DOHH2 (cell line): ENCODE measurements around the gene TTLL13.
"Not testable (repeated sequence)": the region's sequence is repeated elsewhere in the genome, so short reads cannot be mapped to it uniquely, and the experiment has no call there.

ENCODE experiments used
- H3F3A ChIP-seq: fragments of 200-600 bp; sonication (generic), shearing (Covaris generic); 2 replicates; pipeline ENCODE4 v1.6.0; 2016; ENCODE audit warnings: antibody characterized with exemption, mild to moderate bottlenecking; ENCODE audit not compliant: control insufficient read depth, insufficient read depth
- H3K27ac ChIP-seq: fragments of 200-600 bp; sonication (generic); 2 replicates; pipeline ENCODE4 v1.5.1; 2014; ENCODE audit warnings: low read depth, mild to moderate bottlenecking, low read length, moderate library complexity
- H3K27me3 ChIP-seq: fragments of 200-600 bp; sonication (generic); 2 replicates; pipeline ENCODE4 v1.6.1; 2014; ENCODE audit warnings: mild to moderate bottlenecking, low read length, mixed read lengths; ENCODE audit not compliant: control insufficient read depth
- H3K36me3 ChIP-seq: fragments of 200-600 bp; sonication (generic); 2 replicates; pipeline ENCODE4 v1.6.1; 2014; ENCODE audit warnings: mild to moderate bottlenecking, low read length, moderate library complexity, mixed read lengths; ENCODE audit not compliant: control insufficient read depth
- H3K4me1 ChIP-seq: fragments of 200-600 bp; sonication (generic); 2 replicates; pipeline ENCODE4 v1.6.1; 2014; ENCODE audit warnings: mild to moderate bottlenecking, low read length, mixed read lengths; ENCODE audit not compliant: control insufficient read depth
- H3K4me2 ChIP-seq: fragments of 200-600 bp; sonication (generic); 2 replicates; pipeline ENCODE4 v1.6.0; 2014; ENCODE audit warnings: mild to moderate bottlenecking, low read length, moderate library complexity
- H3K4me3 ChIP-seq: fragments of 200-600 bp; sonication (generic); 2 replicates; pipeline ENCODE4 v1.5.1; 2014; ENCODE audit warnings: mild to moderate bottlenecking, low read length, mixed read lengths
- H3K79me2 ChIP-seq: fragments of 200-600 bp; sonication (generic); 2 replicates; pipeline ENCODE4 v1.6.1; 2014; ENCODE audit warnings: mild to moderate bottlenecking, low read length, mixed read lengths; ENCODE audit not compliant: control insufficient read depth
- H3K9me2 ChIP-seq: fragments of 200-600 bp; sonication (generic); replicated peaks from 2 replicates; pipeline ENCODE4 v1.6.1; 2014; ENCODE audit warnings: mild to moderate bottlenecking, low read length, mixed read lengths; ENCODE audit not compliant: control insufficient read depth
- H3K9me3 ChIP-seq: fragments of 200-600 bp; sonication (generic); 2 replicates; pipeline ENCODE4 v1.6.1; 2014; ENCODE audit warnings: antibody characterized with exemption, low read length, mixed read lengths; ENCODE audit not compliant: control insufficient read depth, insufficient read depth
- H4K20me1 ChIP-seq: fragments of 200-600 bp; sonication (generic); 2 replicates; pipeline ENCODE4 v1.6.0; 2014; ENCODE audit warnings: low read depth, mild to moderate bottlenecking, antibody characterized with exemption, low read length, moderate library complexity; ENCODE audit not compliant: control insufficient read depth, insufficient read depth
- CTCF ChIP-seq: fragments of 200-600 bp; sonication (generic); IDR thresholded peaks from one replicate; pipeline ENCODE4 v1.5.1; 2014; ENCODE audit warnings: antibody characterized with exemption, mild to moderate bottlenecking, low read depth, low read length; ENCODE audit not compliant: poor library complexity, severe bottlenecking
- EZH2phosphoT487 ChIP-seq: fragments of 200-600 bp; sonication (generic); IDR thresholded peaks from 2 replicates; pipeline ENCODE4 v1.6.1; 2017; ENCODE audit warnings: borderline replicate concordance, mild to moderate bottlenecking, antibody characterized with exemption, low read length, moderate library complexity, mixed read lengths

TTLL13 gene

GRCh38 chr15:90300541-90300940, 51.2 kb downstream of the TTLL13 start:
- H3K79me2 ChIP-seq: no peaks in the 10 kb centered on the region
- no peaks in the 10 kb centered on the region for H4K20me1 ChIP-seq
- no peak for TF ChIP-seq CTCF
- no peak for TF ChIP-seq EZH2phosphoT487
- H3K4me2 ChIP-seq: no peak overlapping the region
- H3K27ac ChIP-seq: no peak overlapping the region
- no peaks in the 10 kb centered on the region for H3K36me3 ChIP-seq
- H3K9me3 ChIP-seq: no peaks in the 10 kb centered on the region
- H3K4me3 ChIP-seq: no peak overlapping the region
- H3K4me1 ChIP-seq: peaks cover 4% of the 10 kb centered on the region
- no peaks in the 10 kb centered on the region for H3K9me2 ChIP-seq
- H3K27me3 ChIP-seq: peaks cover 14% of the 10 kb centered on the region
- H3F3A ChIP-seq: peaks cover 7% of the 10 kb centered on the region

GRCh38 chr15:90300988-90301706, 51.8 kb downstream of the TTLL13 start:
- H4K20me1 ChIP-seq: no peaks in the 10 kb centered on the region
- no peaks in the 10 kb centered on the region for H3K9me2 ChIP-seq

GRCh38 chr15:90301707-90302300, 52.4 kb downstream of the TTLL13 start:
- Histone ChIP-seq H3K4me2 (no peak overlapping the region), H3K9me2 (no peaks in the 10 kb centered on the region), H3K4me3 (no peak overlapping the region), H3K36me3 (no peaks in the 10 kb centered on the region), H3K79me2 (no peaks in the 10 kb centered on the region), H3K4me1 (peaks cover 10% of the 10 kb centered on the region), H4K20me1 (no peaks in the 10 kb centered on the region), H3K27me3 (peaks cover 14% of the 10 kb centered on the region), H3F3A (peaks cover 7% of the 10 kb centered on the region), H3K9me3 (no peaks in the 10 kb centered on the region), H3K27ac (no peak overlapping the region)
- no peak for TF ChIP-seq CTCF
- no peak for TF ChIP-seq EZH2phosphoT487

More at GRCh38 chr15:90300988-90301706, 51.8 kb downstream of the TTLL13 start:
- no peaks in the 10 kb centered on the region for H3K79me2 ChIP-seq
- TF ChIP-seq EZH2phosphoT487 (no peak), CTCF (peak; percentile 99)
- peak overlapping the region; percentile 32; the same call in 1 of the 2 replicates for H3K4me2 ChIP-seq
- peaks cover 7% of the 10 kb centered on the region for H3F3A ChIP-seq
- no peaks in the 10 kb centered on the region for H3K9me3 ChIP-seq
- peaks cover 14% of the 10 kb centered on the region for H3K27me3 ChIP-seq
- H3K36me3 ChIP-seq: no peaks in the 10 kb centered on the region
- H3K4me1 ChIP-seq: peaks cover 4% of the 10 kb centered on the region
- no peak overlapping the region for H3K4me3 ChIP-seq
- no peak overlapping the region for H3K27ac ChIP-seq

GRCh38 chr15:90305355-90305754, 56.0 kb downstream of the TTLL13 start:
- not testable (repeated sequence) for H3K9me2 ChIP-seq, H3K27ac ChIP-seq, H3F3A ChIP-seq, H3K9me3 ChIP-seq, H3K79me2 ChIP-seq, H3K36me3 ChIP-seq, H3K4me3 ChIP-seq, H3K27me3 ChIP-seq, H3K4me2 ChIP-seq, H4K20me1 ChIP-seq
- peaks cover 11% of the 10 kb centered on the region for H3K4me1 ChIP-seq
